ENCODE results near the gene BOD1L1.

- TF ChIP-seq POLR2A (IDR thresholded peaks at IDR 0.05; ENCODE audit: low read depth) (no peak), POLR2AphosphoS5 (IDR thresholded peaks at IDR 0.05) (no peak), EP300 (IDR thresholded peaks at IDR 0.05) (no peak)
- TF ChIP-seq, protein P1, sequence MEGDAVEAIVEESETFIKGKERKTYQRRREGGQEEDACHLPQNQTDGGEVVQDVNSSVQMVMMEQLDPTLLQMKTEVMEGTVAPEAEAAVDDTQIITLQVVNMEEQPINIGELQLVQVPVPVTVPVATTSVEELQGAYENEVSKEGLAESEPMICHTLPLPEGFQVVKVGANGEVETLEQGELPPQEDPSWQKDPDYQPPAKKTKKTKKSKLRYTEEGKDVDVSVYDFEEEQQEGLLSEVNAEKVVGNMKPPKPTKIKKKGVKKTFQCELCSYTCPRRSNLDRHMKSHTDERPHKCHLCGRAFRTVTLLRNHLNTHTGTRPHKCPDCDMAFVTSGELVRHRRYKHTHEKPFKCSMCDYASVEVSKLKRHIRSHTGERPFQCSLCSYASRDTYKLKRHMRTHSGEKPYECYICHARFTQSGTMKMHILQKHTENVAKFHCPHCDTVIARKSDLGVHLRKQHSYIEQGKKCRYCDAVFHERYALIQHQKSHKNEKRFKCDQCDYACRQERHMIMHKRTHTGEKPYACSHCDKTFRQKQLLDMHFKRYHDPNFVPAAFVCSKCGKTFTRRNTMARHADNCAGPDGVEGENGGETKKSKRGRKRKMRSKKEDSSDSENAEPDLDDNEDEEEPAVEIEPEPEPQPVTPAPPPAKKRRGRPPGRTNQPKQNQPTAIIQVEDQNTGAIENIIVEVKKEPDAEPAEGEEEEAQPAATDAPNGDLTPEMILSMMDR (IDR thresholded peaks at IDR 0.05) = no peak
Measured at GRCh38 chr4:13542577-13543031, 84.9 kb downstream of the BOD1L1 start.

Data from esophagus muscularis mucosa (tissue), 4 donors.